HepG2 (cell line): ENCODE results near the gene CTAGE8. TPM values are rescaled to one million over a fixed set of nuclear protein-coding genes. Genes with fewer than 3 reads are reported as not detected.
"Not testable (repeated sequence)": the region's sequence is repeated elsewhere in the genome, so short reads cannot be mapped to it uniquely, and the experiment has no call there.

ENCODE experiments used
- ATAC-seq: fragments of 200-7000 bp; cut with Tn5 transposase; 3 replicates; pipeline ENCODE4 v1.9.1; 2020; ENCODE audit warnings: mild to moderate bottlenecking, moderate library complexity
- BruUV-seq: library from RNA; stranded (reverse); fragments of 400-500 nt; replicated peaks from 2 replicates; lab custom pipeline; 2021; lab: Mats Ljungman, UMichigan
- CTCF ChIA-PET: fragments of 300-600 bp; formaldehyde crosslinking; extraction: SDS; loops from one replicate; lab custom pipeline; 2021; ENCODE audit warnings: low total read pairs, inconsistent platforms, low intra/inter-chr PET ratio; lab: Yijun Ruan, JAX
- POLR2A ChIA-PET: fragments of 350-600 bp; sonication (Branson Sonifier 250); formaldehyde crosslinking; loops from one replicate; lab custom pipeline; 2020; ENCODE audit warnings: antibody characterized with exemption, inconsistent platforms; lab: Yijun Ruan, JAX
- DNase-seq: peaks from one replicate; pipeline ENCODE4 v3.0.0-alpha.2; 2015; ENCODE audit warnings: low spot score
- FAIRE-seq: peaks from 3 replicates; lab custom pipeline; 2011; peaks lifted over from hg19 to GRCh38; lab: Jason Lieb, UNC
- H2AFZ ChIP-seq: one replicate; pipeline ENCODE4 v1.6.1; 2011; ENCODE audit warnings: low read length, inconsistent platforms
- H3K27ac ChIP-seq: fragments of 300-600 bp; 3 replicates; pipeline ENCODE4 v1.8.0; 2011; ENCODE audit warnings: mixed run types, mild to moderate bottlenecking, mixed read lengths, low read length, inconsistent platforms; ENCODE audit not compliant: insufficient read depth; ENCODE audit errors: extremely low read length
- H3K27me3 ChIP-seq, 2 experiments: fragments of 200-600 bp in 1 of 2; 2 replicates in 1 of 2; 3 replicates in 1 of 2; pipeline versions ENCODE4 v1.6.0 to v1.8.0; 2011; ENCODE audit warnings: low read length in 2 of 2, mild to moderate bottlenecking in 2 of 2, moderate library complexity in 2 of 2, inconsistent platforms in 1 of 2; ENCODE audit not compliant: insufficient read depth in 2 of 2, control insufficient read depth in 1 of 2
- H3K36me3 ChIP-seq, 2 experiments: fragments of 200-600 bp in 1 of 2; replicated peaks in 1 of 2; 2 replicates in 1 of 2; 3 replicates in 1 of 2; pipeline versions ENCODE4 v1.5.1 to v1.8.0; 2011; ENCODE audit warnings: low read length in 2 of 2, inconsistent platforms in 1 of 2; ENCODE audit not compliant: insufficient read depth in 2 of 2, control insufficient read depth in 1 of 2
- H3K4me1 ChIP-seq: 2 replicates; pipeline ENCODE4 v1.5.1; 2012; ENCODE audit warnings: low read length, inconsistent platforms; ENCODE audit not compliant: insufficient read depth
- H3K4me2 ChIP-seq: 2 replicates; pipeline ENCODE4 v1.6.0; 2011; ENCODE audit warnings: low read depth, low read length, inconsistent platforms
- H3K4me3 ChIP-seq, 3 experiments: fragments of 200-600 bp in 1 of 3; sonication (generic), shearing (Covaris generic) in 1 of 3; replicated peaks in 1 of 3; 2 replicates each; pipeline ENCODE4 v1.5.1; 2011 to 2016; ENCODE audit warnings: low read length in 3 of 3, inconsistent platforms in 2 of 3, low read depth in 2 of 3, mild to moderate bottlenecking in 2 of 3, control low read depth in 1 of 3, mixed read lengths in 1 of 3; ENCODE audit not compliant: insufficient read depth in 1 of 3
- H3K79me2 ChIP-seq: one replicate; pipeline ENCODE4 v1.6.1; 2011; ENCODE audit warnings: low read length, inconsistent platforms; ENCODE audit not compliant: insufficient read depth
- H3K9ac ChIP-seq: 2 replicates; pipeline ENCODE4 v1.6.0; 2011; ENCODE audit warnings: mild to moderate bottlenecking, low read depth, low read length, inconsistent platforms; ENCODE audit not compliant: insufficient read depth
- H3K9me3 ChIP-seq: 2 replicates; pipeline ENCODE4 v1.5.1; 2012; ENCODE audit warnings: mild to moderate bottlenecking, low read length
- H4K20me1 ChIP-seq: 2 replicates; pipeline ENCODE4 v1.6.0; 2011; ENCODE audit warnings: inconsistent platforms, mild to moderate bottlenecking, low read length, moderate library complexity; ENCODE audit not compliant: insufficient read depth
- WGBS: methylation state at CpG from one replicate; pipeline ENCODE4 v1.1.6; 2017; ENCODE audit warnings: low lambda C conversion rate; 5-methylcytosine and 5-hydroxymethylcytosine counted together
- in situ Hi-C: cut with HindIII; loops from 2 replicates; pipeline ENCODE4 v1.10.0; 2017; ENCODE audit warnings: low pct_unique_long_range_greater_than_20kb; ENCODE audit not compliant: extremely low pct_ligation_motif_present
- intact Hi-C: fragments of 100-400 bp; cut with micrococcal nuclease; formaldehyde crosslinking; loops from one replicate; pipeline ENCODE4 v1.10.0; 2022; ENCODE audit not compliant: unreplicated experiment
- polyA plus RNA-seq, 8 experiments: library from polyadenylated mRNA; depleted of rRNA in 3 of 8; stranded (reverse) in 7 of 8; unstranded in 1 of 8; fragments of >200 nt; fragmentation: Illumina TruSeq in 4 of 8; extraction: Trizol in 4 of 8; gene quantifications; 2 replicates each; pipeline versions ENCODE4 v1.2.1 to v1.2.3, GENCODE V29; 2011 to 2016; ENCODE audit warnings: low read depth in 4 of 8, missing spikeins in 1 of 8, mixed read lengths in 1 of 8; ENCODE audit not compliant: insufficient read depth in 1 of 8
- total RNA-seq, 5 experiments: library from RNA; depleted of rRNA; stranded (reverse); fragments of >200 nt; fragmentation: Illumina TruSeq; extraction: Trizol; gene quantifications; 2 replicates each; pipeline ENCODE4 v1.2.3, GENCODE V29; 2016; ENCODE audit warnings: low read depth in 1 of 5

CTAGE8 gene
- total and polyA plus RNA-seq, 2 of the 13 experiments (the other 11 are each of a cell fraction or from before 2014, with no cell fraction given): not detected

DNA sequence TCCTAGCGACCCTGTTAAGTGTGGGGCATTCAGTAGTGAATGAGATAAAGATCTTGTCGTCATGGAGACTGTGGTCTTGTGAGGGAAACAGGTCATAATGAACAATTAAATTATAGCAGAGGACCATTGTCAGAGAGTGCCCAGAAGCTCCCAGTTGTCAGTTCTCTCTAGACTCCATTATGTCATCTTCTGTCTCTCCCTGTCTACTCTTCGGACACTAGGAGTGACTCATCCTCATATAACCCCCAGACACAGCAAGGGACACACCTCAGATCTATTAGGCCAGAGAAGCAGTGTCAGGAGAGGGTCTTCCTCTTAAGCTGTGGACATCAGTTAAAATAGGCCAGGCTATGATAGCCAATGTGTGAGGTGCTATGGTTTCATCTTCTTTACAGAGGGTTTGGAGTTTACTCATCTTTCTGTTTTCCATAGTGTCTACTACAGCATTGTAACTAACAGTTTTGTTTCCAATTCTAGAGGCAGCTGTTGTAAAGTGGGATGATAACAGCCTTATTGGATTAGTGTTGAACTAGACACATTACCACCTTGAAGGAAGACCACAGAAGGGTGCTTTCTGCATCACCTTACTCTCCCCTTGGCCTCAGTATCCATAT is 18.2 kb upstream of the CTAGE8 start:
- in situ Hi-C loops, CTCF ChIA-PET, H3K79me2 ChIP-seq, H2AFZ ChIP-seq, H3K27ac ChIP-seq, H3K36me3 ChIP-seq, H3K4me1 ChIP-seq, FAIRE-seq, ATAC-seq, intact Hi-C loops, H3K4me3 ChIP-seq, H3K9me3 ChIP-seq, H4K20me1 ChIP-seq, DNase-seq, BruUV-seq, H3K27me3 ChIP-seq, H3K9ac ChIP-seq, POLR2A ChIA-PET, H3K4me2 ChIP-seq: not testable (repeated sequence)
- no CpG with 5 or more reads among the region's 3 CpGs for WGBS

- CTCF ChIA-PET, H3K4me3 ChIP-seq, H3K36me3 ChIP-seq, H2AFZ ChIP-seq, H4K20me1 ChIP-seq, H3K4me2 ChIP-seq, BruUV-seq, DNase-seq, H3K27ac ChIP-seq, H3K79me2 ChIP-seq, FAIRE-seq, H3K9ac ChIP-seq, intact Hi-C loops, H3K9me3 ChIP-seq, POLR2A ChIA-PET, H3K27me3 ChIP-seq, H3K4me1 ChIP-seq, in situ Hi-C loops: not testable (repeated sequence)
- ATAC-seq: peak; percentile 81
- no CpG with 5 or more reads among the region's 6 CpGs for WGBS
These were observed 14.6 kb upstream of the CTAGE8 start for GRCh38 chr7:144283716-144284115.

GRCh38 chr7:144282490-144282889 is 13.4 kb upstream of the CTAGE8 start:
- H3K79me2 ChIP-seq, BruUV-seq, ATAC-seq, H3K4me3 ChIP-seq, FAIRE-seq, H3K36me3 ChIP-seq, in situ Hi-C loops, CTCF ChIA-PET, H3K27me3 ChIP-seq, H3K9ac ChIP-seq, intact Hi-C loops, POLR2A ChIA-PET, H4K20me1 ChIP-seq, H2AFZ ChIP-seq, H3K4me2 ChIP-seq, H3K9me3 ChIP-seq, H3K4me1 ChIP-seq, H3K27ac ChIP-seq, DNase-seq: not testable (repeated sequence)
- 73% methylated on average over 4 of the region's 4 CpGs for WGBS

DNA sequence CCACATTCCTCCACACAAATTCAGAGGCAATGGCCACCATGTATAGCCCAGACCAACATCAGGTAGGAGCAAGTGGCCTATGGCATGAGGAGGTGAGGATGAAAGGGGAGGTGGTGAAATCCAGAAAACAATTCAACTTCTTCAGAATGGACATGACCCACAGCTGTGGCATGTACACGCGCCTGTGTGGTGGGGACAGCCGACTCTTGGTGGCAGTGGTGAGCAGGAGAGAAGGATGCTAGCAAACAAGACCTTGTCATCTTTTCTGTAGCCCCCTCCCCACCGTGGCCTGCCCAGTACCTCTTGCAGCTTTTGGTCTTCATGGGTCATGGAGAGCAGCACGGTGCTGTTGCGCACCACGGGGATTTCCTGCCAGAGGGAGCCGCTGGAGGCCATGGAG is 12.9 kb upstream of the CTAGE8 start:
- in situ Hi-C loops, BruUV-seq, H3K27ac ChIP-seq, H2AFZ ChIP-seq, H3K36me3 ChIP-seq, H4K20me1 ChIP-seq, DNase-seq, intact Hi-C loops, H3K9me3 ChIP-seq, POLR2A ChIA-PET, H3K27me3 ChIP-seq, FAIRE-seq, H3K4me1 ChIP-seq, CTCF ChIA-PET, H3K4me2 ChIP-seq, H3K79me2 ChIP-seq, H3K9ac ChIP-seq, H3K4me3 ChIP-seq: not testable (repeated sequence)
- peak; percentile 52 for ATAC-seq
- WGBS: no CpG with 5 or more reads among the region's 8 CpGs
